Neural crest cell (in vitro differentiated cells): Measurements from ENCODE around the gene CHRNA4. TPM values are rescaled to one million over a fixed set of nuclear protein-coding genes. Genes with fewer than 3 reads are reported as not detected.
"Not testable (repeated sequence)": the region's sequence is repeated elsewhere in the genome, so short reads cannot be mapped to it uniquely, and the experiment has no call there.

Experiments
- DNase-seq: peaks from one replicate; pipeline ENCODE4 v3.0.0; 2021; ENCODE audit warnings: low read depth, mixed read lengths, low spot score
- H3K27ac Mint-ChIP-seq: one replicate; pipeline ENCODE4 v1.8.0; 2021; ENCODE audit warnings: mild to moderate bottlenecking, mixed read lengths; ENCODE audit not compliant: unreplicated experiment
- H3K27me3 Mint-ChIP-seq: 2 replicates; pipeline ENCODE4 v1.8.0; 2021; ENCODE audit warnings: low read depth, mild to moderate bottlenecking, mixed read lengths
- H3K36me3 Mint-ChIP-seq: 2 replicates; pipeline ENCODE4 v1.8.0; 2021; ENCODE audit warnings: low read depth, mild to moderate bottlenecking, mixed read lengths
- H3K4me1 Mint-ChIP-seq: 2 replicates; pipeline ENCODE4 v1.8.0; 2021; ENCODE audit warnings: mixed read lengths
- H3K4me3 Mint-ChIP-seq: one replicate; pipeline ENCODE4 v1.8.0; 2021; ENCODE audit warnings: mild to moderate bottlenecking, mixed read lengths
- H3K9me3 Mint-ChIP-seq: 2 replicates; pipeline ENCODE4 v1.8.0; 2021; ENCODE audit warnings: mixed read lengths
- CTCF ChIP-seq: fragments of 200-600 bp; sonication (generic); conservative IDR thresholded peaks from 2 replicates; pipeline ENCODE4 v1.5.0; 2021; ENCODE audit warnings: antibody characterized with exemption, mild to moderate bottlenecking
- total RNA-seq: library from RNA; stranded (reverse); gene quantifications from 2 replicates; pipeline ENCODE4 v1.2.1, GENCODE V29; 2021

The CHRNA4 gene
- total RNA-seq, 1 donor from 2014 or later, result 5.4 TPM

- TF ChIP-seq CTCF, result no peak
- peaks cover 4% of the 10 kb centered on the region for H3K36me3 Mint-ChIP-seq
- H3K4me3 Mint-ChIP-seq, result no peak overlapping the region
- no peak overlapping the region for H3K27ac Mint-ChIP-seq
- peaks cover 4% of the 10 kb centered on the region for H3K9me3 Mint-ChIP-seq
- no peak for DNase-seq
- peaks cover 15% of the 10 kb centered on the region for H3K4me1 Mint-ChIP-seq
- peaks cover 2% of the 10 kb centered on the region for H3K27me3 Mint-ChIP-seq
Measured at GRCh38 chr20:63345328-63346100, 15.6 kb downstream of the CHRNA4 start.

- DNase-seq, result no peak
- no peak for TF ChIP-seq CTCF
- Mint-ChIP-seq H3K4me1 (peaks cover 10% of the 10 kb centered on the region), H3K27me3 (no peaks in the 10 kb centered on the region), H3K36me3 (no peaks in the 10 kb centered on the region), H3K27ac (no peak overlapping the region), H3K9me3 (peaks cover under 1% of the 10 kb centered on the region), H3K4me3 (no peak overlapping the region)
Measured at GRCh38 chr20:63344616-63345327, 16.4 kb downstream of the CHRNA4 start.

- H3K27ac Mint-ChIP-seq, result no peak overlapping the region
Measured at GRCh38 chr20:63343460-63344445, 17.4 kb downstream of the CHRNA4 start.

GRCh38 chr20:63342561-63343459 is 18.3 kb downstream of the CHRNA4 start:
- H3K27ac Mint-ChIP-seq, result no peak overlapping the region
- peaks cover 5% of the 10 kb centered on the region for H3K27me3 Mint-ChIP-seq
- H3K36me3 Mint-ChIP-seq, result no peaks in the 10 kb centered on the region
- peaks cover 4% of the 10 kb centered on the region for H3K9me3 Mint-ChIP-seq
- H3K4me1 Mint-ChIP-seq, result peaks cover 7% of the 10 kb centered on the region
- no peak for DNase-seq
- H3K4me3 Mint-ChIP-seq, result no peak overlapping the region
- TF ChIP-seq CTCF, result no peak

More at GRCh38 chr20:63343460-63344445, 17.4 kb downstream of the CHRNA4 start:
- peaks cover 10% of the 10 kb centered on the region for H3K4me1 Mint-ChIP-seq
- TF ChIP-seq CTCF, result no peak
- no peaks in the 10 kb centered on the region for H3K27me3 Mint-ChIP-seq
- no peaks in the 10 kb centered on the region for H3K36me3 Mint-ChIP-seq
- H3K4me3 Mint-ChIP-seq, result no peak overlapping the region
- no peak for DNase-seq
- peaks cover 4% of the 10 kb centered on the region for H3K9me3 Mint-ChIP-seq

- peaks cover 14% of the 10 kb centered on the region for H3K27me3 Mint-ChIP-seq
- H3K36me3 Mint-ChIP-seq, H3K4me3 Mint-ChIP-seq, DNase-seq, H3K9me3 Mint-ChIP-seq, H3K27ac Mint-ChIP-seq, H3K4me1 Mint-ChIP-seq: not testable (repeated sequence)
Measured at GRCh38 chr20:63340158-63340688, 20.9 kb downstream of the CHRNA4 start.

- not testable (repeated sequence) for DNase-seq, H3K27ac Mint-ChIP-seq, H3K36me3 Mint-ChIP-seq, H3K4me1 Mint-ChIP-seq, H3K4me3 Mint-ChIP-seq, H3K9me3 Mint-ChIP-seq
- peaks cover 14% of the 10 kb centered on the region for H3K27me3 Mint-ChIP-seq
Measured at GRCh38 chr20:63339154-63340094, 21.7 kb downstream of the CHRNA4 start.
